Inflammatory macrophage treated with lipopolysaccharide for 1 hour (primary cell): Measurements from ENCODE around the gene SRPK2.
"Not testable (repeated sequence)": the region's sequence is repeated elsewhere in the genome, so short reads cannot be mapped to it uniquely, and the experiment has no call there.

ENCODE experiments used
- DNase-seq, 2 donors: peaks; one replicate each; pipeline ENCODE4 v3.0.0-alpha.2; 2020 to 2022

SRPK2 gene

DNA sequence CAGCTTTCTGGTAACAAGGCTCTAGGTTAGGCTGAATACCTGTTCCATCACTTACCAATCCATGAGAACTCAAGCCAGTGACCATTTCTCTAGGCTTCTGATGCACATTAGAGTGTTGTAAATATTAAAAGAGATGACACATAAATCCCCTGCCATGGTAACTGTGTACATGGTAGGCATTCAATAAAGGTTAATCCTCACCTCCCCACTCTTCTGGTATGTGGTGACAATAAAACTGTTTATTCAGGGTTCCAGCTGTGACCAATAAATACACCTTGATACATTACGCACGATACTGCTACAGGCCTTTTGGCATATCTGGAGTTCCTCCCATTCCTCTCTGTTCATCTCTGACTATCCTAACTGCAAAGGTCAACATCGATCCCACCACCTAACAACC lies 171.9 kb downstream of the SRPK2 start:
- no peak for DNase-seq

DNA sequence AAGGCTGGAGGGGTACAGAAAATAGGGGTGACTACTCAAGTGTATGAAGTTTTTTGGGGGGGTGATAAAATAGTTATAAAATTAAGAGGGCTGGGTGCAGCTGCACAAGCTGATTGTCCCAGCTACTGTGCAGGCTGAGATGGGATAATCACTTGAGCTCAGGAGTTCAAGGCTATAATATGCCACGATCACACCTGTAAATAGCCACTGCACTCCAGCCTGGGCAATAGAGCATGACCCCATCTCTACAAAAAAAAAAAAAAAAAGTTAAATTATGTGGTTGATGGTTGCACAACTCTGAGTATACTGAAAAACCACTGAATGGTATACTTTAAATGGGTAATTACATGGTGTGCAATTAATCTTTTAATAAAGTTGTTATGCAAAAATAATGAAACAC lies 172.9 kb downstream of the SRPK2 start:
- DNase-seq, result no peak

DNA sequence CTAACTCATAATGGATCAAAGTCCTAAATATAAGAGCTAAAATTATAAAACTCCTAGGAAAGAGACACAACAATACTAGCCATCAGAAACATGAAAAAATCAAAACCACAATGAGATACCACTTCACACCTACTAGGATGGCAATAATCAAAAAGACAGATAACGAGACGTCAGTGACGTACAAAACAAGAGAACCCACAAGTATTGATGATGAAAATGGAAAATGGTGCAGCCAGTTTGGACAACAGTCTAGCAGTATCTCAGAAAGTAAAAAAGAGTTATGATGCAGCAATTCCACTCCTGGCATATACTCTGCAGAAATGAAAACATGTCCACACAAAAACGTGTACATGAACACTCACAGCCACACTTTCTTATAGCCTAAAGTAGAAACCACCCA lies 173.5 kb downstream of the SRPK2 start:
- no peak for DNase-seq

DNA sequence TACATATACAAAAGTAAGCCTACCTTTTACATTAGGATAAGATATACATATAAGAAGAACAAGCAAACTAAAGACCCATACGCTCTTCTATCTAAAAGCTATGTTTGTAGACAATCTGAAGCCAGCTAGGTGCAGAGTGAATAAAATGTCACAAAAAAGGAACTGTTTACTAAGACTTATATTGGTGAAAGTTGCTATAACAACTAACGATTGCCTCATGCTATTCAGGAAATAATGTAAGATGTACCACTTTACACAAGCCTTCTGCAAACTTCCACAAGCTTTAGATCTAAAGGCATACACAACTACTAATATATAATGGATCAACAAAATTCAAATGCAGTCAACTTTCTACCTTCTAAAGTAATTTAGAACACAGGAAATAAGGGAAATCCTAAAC lies 175.1 kb downstream of the SRPK2 start:
- peak; percentile 74 to 76 for DNase-seq

DNA sequence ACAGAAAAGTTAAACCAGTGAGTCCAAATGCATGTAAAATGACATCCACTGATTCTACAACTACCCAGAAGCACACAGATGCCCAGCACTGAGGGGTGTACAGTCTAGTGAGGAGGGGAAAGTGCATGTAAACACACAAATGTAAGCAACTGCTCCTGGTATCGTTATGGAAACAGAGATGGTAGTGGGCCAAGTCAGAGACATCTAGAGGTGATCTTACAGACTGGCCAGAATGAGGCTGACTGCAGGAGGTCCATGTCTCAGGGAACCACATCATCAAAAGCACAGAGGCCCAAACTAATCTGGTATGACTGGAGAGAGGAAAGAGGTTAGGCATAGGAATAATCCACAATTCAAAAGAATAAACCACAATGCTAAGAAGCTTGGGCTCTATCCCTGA lies 176.5 kb downstream of the SRPK2 start:
- no peak for DNase-seq

DNA sequence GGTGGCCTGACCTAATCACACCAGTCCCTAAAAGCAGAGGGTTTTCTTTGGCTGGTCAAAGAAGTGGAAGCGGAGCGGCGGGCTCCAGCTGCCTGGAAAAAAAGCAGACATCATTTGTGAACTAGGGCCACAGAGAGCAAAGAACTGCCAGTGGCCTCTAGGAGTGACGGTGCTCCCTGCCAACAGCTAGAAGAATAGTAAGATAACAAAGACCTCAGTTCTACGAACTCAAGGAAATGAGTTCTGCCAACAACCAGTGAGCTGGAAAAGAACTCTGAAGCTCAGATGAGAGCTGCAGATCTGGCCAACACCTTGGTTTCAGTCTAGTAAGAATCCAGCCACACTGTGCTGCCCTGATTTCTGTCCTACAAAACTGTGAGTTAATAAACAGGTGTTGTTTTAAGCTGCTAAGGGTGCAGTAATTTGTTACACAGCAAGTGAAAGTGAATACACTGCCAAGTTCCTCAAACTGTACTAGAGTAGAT lies 178.0 kb downstream of the SRPK2 start:
- no peak for DNase-seq

DNA sequence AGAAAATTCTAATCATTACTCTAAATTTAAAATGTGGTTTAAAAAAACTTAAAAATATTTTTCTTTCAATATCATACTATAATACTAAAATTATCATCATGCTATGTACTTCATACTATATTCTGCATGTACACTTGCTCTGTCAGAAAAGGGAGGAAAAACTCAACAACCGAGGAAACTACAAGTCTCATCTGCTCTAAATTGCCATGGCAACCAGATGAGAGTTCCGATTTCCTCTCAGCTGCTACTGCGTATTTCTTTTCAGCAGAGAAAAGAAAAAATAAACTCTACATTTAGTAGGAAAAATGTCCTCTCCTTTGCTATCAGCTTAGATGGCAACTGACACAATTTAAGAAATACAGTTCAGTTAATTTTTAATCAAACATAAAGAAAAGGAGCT lies 178.9 kb downstream of the SRPK2 start:
- DNase-seq, result no peak

DNA sequence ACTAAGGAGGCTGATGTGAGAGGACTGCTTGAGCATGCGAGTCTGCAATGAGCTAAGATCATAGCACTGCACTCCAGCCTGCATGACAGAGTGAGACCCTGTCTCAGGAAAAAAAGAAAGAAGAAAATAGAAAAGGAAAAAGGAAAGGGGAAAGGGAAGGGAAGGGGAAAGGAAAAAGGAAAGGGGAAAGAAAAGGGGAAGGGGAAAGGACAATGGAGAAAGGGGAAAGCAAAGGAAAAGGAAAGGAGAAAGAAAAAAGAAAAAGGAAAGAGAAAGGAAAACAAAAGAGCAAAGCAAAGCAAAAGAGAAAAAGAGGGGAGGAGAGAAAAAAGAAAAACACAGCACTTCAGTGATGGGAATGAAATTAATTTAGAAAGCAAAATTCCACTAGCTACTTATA lies 179.3 kb downstream of the SRPK2 start:
- no peak for DNase-seq

DNA sequence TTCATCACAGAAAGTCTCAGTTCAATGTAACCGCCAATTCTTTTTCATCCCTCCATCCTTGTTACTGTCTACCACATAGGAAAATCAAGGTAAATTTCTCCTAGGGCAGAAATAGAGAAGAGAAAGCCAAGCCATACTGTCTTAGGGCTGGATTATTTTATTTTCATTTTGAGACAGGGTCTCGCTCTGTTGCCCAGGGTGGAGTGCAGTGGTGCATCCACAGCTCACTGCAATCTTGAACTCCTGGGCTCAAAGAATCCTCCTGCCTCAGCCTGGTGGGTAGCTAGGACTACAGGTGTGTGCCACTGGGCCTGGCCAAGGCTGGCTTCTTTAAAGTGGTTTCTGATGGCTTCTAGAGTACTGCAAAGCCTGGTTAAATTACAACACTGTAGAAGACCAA lies 181.7 kb downstream of the SRPK2 start:
- DNase-seq, result no peak

DNA sequence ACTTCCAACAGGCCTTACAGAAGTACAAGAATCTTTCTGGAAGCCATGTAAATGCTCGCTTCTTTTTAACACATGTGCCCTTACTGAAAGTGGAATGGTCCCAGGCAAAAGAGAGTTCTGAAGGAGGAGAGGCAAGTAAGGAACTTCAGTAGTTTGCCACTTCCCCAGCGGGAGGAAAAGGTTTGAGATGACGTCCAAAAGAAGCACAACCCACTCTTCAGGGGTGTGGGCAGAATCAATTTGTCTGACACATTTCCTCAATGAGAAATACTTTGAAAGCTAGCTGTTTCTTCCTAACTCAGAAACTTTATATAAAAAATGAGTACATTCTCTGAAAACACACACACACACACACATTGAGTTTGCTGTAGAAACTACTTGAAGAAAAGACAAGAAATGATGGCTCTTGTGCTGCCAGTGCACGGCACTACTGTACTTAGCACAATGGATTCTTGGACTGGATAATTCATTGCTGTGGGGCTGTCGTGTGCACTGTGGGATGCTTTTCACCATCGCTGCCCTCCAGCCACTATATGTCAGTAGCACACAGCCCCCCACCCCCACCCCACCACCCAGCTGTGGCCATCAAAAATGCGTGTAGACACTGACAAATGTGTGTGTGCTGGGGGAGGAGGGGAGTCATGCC lies 183.0 kb downstream of the SRPK2 start:
- DNase-seq, result peak; percentile 49 to 65

DNA sequence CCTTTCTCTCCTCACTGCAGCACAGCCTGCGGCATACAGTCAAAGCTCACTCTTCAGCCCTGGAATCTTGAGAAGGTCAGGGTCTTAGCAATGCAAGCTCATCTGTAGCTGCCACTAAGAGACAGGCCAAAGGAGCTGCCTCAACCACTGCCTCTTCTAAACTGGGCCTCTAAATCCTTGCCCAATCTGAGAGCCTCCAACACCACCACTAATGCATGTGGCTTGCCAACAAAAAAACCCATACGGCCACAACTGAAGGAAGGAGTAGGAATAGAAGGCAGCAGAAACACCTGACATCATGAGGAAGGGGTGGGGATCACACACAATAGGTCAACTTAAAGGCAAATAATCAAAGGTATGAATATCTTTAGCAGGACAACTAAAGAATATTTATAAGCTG lies 183.8 kb downstream of the SRPK2 start:
- DNase-seq, result no peak

DNA sequence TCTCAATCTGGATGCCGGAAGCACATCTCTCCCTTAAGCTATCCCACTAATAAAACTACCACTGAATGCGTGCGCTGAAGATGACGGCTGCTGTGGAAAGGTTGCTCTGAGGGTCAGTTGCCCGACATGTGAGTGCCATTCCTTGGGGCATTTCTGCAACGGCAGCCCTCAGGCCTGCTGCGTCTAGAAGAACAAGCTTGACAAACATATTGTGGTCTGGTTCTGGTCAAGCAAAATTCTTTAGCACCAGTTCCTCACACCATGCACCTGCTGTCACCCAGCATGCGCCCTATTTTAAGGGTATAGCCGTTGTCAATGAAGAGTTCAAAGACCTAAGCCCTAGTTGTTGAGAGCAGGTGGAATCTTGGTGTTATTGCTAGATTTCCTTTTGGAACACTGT lies 184.2 kb downstream of the SRPK2 start:
- DNase-seq, result no peak

DNA sequence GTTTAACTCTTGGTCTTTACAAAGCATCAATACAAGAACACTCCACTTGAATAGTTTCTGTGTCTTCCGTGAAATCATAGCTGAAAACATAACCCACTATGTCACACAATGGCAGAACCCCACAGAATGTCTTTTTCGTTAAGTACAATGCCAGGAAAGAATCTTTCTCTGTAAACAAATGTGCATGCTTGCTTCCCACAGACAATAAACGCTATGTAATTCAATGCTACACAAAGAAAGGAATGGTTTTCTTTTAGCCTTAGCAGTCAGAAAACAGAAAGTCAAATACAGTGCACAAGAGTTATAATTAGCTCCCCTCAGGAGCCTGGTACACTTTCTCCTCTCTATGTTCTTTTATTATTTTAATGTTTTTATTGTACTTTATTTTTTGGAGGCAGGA lies 186.1 kb downstream of the SRPK2 start:
- DNase-seq, result no peak

DNA sequence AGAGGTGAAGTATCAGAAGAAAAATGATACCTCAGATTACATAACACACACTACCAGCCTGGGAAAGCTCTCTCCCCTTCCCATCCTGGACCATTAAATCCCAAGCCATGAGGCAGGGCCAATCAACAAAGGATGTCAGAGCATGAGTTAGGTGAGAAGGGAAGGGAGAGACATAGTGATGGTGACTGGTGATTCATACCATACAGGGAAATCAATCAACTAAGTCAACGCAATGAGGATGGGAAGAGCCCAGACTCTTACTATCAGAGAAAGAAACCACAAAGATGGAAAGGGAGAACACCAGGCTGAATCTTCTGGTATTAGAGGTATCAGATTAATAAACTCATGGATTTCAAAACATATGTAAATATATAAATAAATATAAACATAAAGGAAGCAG lies 189.3 kb downstream of the SRPK2 start:
- no peak for DNase-seq

DNA sequence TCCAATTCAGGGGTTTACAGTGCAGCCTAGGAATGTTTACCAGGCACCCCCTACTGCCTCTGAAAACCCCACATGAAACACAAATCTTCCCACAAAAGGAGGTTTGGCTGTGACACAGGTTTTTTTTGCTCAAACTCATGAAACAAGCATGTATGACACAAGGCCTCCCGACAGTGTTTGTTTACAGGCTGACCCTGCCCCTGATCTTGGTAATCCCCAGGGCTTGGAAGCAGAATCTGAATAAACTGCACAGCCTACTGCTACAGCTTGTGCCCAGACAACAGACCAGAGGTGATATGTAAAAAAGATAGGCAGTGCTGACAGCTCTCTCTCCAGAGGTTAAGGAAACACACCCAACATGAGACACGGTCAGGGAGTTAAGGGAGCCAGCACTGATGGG lies 190.5 kb downstream of the SRPK2 start:
- DNase-seq, result no peak

DNA sequence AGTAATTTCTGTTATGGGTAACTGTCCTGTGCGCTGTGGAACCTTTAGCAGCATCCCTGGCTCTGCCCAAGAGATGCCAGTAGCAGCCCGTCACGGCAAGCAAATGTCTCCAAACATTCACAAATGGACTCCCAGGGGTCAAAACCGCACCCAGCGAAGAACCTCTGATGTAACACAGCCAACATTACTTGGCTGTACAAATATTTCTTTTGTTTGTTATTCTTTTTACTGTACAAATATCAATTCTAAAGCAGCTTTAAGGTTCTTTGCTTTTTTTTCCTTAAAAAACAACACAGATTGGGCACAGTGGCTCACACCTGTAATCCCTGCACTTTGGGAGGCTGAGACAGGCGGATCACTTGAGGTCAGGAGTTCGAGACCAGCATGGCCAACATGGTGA lies 192.2 kb downstream of the SRPK2 start:
- no peak for DNase-seq

DNA sequence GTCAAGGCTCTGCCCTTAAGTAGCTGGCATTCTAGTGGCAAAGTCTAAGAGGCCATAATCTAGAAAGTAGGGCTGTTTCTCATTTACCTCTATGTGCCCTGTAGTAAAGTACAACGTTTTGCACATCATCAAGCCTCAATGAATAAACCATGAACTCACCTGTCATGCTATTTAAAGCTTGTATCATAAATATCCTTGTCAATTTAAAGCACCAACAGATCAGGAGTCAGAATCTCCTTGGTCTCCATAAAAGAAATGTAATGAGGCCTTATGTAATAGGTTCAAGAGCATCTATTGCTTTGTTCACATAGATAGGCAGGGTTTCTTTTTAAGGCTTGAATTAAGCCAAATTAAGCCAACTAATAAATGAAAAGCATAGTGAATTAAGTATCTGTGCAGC lies 192.8 kb downstream of the SRPK2 start:
- DNase-seq, result no peak

DNA sequence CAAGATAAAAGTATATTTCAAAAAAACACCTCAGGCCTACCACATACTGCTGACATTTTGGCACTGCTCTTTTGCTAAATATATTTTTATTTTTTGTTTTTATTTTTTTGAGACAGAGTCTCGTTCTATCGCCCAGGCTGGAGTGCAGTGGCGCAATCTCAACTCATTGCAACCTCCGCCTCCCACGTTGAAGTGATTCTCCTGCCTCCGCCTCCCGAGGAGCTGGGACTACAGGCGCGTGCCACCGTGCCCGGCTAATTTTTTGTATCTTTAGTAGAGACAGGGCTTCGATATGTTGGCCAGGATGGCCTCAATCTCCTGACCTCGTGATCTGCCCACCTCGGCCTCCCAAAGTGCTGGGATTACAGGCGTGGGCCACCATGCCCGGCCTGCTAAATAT lies 193.8 kb downstream of the SRPK2 start:
- not testable (repeated sequence) for DNase-seq

DNA sequence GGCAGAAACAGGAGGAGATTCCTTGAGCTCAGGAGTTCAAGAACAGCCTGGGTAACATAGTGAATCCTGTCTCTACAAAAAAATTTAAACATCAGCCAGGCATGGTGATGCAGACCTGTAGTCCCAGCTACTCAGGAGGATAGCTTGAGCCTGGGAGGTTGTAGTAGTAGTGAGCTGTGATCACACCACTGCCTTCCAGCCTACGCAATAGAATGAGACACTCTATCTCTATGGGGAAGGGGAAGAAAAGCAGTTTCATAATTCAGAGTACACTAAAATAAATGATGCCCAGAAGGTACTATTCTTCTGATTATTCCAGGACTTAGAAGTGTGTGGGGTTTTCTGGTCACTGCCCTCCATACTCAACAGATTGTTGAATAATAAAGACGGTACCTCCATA lies 197.4 kb downstream of the SRPK2 start:
- DNase-seq, result peak; percentile 65 to 72

DNA sequence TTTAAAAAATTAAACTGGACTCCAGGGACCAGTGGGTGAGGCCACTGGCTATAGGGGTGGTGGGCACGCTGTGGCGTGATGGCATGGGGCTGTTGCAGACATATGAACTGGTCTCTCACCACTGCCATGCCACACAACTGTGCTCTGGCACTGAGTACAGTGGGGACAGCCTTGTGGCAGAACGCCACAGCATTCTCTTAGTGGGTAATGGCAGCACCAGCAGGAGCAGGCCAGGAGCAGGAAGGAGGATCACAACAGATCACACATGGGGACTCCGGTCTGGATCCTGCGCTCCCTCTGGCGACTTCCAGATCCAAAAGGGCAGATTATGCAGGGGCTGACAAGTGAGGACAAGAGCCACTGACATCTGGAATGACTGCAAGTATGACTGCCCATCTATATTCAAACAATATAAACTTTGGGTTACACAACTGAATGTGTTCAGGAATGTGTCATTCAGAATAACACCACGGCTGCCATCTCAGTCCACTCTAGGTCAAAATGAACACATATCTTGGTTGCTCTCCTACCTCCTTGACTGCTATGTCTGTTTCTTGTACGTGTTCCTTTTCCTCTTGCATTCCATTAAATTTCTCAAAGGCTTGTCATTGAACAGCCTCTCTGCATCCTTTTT lies 198.7 kb downstream of the SRPK2 start:
- no peak for DNase-seq

DNA sequence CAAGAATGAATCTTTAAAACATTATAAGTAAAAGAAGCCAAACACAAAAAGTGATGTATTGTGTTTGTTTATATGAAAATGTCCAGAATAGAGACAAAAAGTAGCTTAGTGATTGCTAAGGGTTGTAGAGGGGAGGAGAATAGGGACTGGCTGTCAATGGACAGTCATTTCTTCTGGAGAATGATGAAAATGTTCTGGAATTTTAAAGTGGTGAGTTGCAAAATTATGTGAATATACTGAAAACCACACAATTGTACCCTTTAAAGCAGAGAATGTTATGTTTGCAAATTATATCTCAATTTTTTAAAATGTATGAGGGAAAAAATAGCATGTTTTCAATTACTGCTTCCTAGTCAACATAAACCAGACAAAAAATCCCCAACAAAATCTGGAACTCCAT lies 200.5 kb downstream of the SRPK2 start:
- DNase-seq, result no peak

DNA sequence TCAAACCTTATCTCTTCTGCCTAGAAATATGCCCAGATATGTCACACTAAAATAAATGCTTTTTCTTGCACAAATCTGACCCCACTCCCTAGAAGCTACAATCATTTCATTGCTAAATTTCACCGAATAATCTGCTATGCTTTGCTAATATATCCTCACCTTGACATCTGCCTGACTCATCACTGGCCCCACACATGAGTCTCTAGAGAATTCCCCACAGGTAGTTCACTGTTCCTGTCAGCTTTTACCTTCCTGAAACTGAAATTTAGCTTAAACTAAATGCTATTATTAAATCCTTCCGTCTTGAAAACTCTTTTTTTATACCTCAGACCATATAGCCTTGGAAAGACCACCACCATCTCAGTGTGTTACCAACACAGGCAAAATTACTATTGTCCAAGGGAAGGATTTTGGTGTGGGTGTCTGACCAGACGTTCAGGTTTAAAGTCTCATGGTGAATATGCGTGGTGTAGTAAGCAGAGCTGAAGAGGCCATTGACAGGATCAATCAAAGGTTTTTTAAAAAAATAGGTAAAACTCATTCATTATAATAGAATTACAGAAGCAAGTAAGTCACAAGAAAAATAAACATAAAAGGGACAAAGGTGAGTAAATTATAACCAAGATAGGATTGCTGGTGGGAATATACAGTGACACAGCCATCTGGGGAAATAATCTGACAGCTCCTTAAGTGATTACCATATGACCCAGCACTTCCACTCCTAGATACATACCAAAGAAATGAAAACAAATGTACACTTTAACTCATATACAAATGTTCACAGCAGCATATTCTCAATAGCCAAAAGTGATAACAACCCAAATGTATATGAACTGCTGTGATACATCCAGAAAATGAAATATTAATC lies 201.2 kb downstream of the SRPK2 start:
- no peak for DNase-seq

DNA sequence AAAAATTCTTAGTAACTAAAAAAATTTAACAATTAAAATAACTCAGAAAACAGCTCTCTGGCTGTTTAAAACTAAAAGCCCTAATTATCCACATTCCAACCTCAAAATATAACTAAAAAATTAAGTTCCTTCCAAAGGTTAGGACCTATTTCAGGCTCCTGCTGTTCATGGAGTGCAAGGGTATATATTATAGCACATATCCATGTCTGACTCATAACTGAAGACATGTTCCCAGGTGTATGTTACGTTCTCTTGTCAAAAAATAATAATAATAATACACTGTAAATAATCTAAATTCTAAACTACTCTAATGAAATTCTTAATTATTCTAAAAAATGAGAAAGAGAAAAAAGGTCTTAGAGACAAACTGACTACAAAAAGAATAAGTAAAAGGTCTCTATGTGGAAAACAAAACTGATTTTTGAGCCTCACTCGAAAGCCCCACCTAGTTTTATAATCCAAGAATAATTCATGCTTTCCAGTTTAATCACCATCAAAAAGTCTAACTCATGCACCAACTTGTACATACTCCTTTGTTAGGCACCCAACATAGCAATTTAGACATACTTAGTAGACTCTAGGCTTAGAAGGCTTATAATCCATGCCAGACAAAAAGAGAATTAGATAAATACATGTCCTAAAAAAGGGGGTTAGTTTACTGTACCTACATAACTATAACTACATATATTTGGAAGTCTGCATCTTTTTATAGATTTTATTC lies 203.3 kb downstream of the SRPK2 start:
- no peak for DNase-seq
